Stomach (tissue), 4 donors: ENCODE data around the gene GHRL.

Source experiments
- POLR2A ChIP-seq, 4 donors: fragments of 450-650 bp; IDR thresholded peaks; one replicate each; pipeline ENCODE4 v1.6.1; 2016; ENCODE audit warnings: antibody characterized with exemption in 4 of 4, control low read depth in 2 of 4, mild to moderate bottlenecking in 1 of 4, moderate library complexity in 1 of 4
- POLR2AphosphoS5 ChIP-seq, 3 donors: sonication (generic); formaldehyde crosslinking; IDR thresholded peaks; one replicate each; pipeline ENCODE4 v1.6.1; 2016; ENCODE audit warnings: antibody characterized with exemption in 3 of 3
- TF ChIP-seq, protein P1 (sequence below), 7 experiments: fragments of 450-650 bp in 4 of 7; fragments of 200-600 bp in 3 of 7; sonication (generic) in 3 of 7; IDR thresholded peaks; one replicate each; pipeline ENCODE4 v1.5.1; 2016 to 2019; ENCODE audit warnings: antibody characterized with exemption in 7 of 7, control low read depth in 2 of 7, mild to moderate bottlenecking in 1 of 7

DNA sequence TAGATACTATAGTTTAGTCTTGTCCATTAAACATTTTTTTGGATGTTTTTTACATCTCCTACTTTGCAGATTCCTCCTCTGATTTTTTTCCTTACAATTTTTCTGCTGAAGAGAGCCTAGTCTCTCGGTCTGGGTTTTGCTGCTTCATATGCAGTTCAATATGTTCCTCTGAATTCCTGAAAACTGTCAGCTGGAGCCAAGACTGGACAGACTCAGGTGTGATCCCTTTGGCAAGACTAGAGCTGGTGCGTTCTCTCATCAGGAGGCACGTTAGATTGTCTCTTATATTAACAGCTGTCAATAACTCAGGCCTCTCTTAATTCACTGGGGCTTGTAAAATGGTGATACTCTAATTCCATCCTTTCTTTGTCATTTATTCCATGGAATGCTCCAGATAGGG lies 13.4 kb upstream of the GHRL start:
- TF ChIP-seq, protein P1, sequence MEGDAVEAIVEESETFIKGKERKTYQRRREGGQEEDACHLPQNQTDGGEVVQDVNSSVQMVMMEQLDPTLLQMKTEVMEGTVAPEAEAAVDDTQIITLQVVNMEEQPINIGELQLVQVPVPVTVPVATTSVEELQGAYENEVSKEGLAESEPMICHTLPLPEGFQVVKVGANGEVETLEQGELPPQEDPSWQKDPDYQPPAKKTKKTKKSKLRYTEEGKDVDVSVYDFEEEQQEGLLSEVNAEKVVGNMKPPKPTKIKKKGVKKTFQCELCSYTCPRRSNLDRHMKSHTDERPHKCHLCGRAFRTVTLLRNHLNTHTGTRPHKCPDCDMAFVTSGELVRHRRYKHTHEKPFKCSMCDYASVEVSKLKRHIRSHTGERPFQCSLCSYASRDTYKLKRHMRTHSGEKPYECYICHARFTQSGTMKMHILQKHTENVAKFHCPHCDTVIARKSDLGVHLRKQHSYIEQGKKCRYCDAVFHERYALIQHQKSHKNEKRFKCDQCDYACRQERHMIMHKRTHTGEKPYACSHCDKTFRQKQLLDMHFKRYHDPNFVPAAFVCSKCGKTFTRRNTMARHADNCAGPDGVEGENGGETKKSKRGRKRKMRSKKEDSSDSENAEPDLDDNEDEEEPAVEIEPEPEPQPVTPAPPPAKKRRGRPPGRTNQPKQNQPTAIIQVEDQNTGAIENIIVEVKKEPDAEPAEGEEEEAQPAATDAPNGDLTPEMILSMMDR (IDR thresholded peaks at IDR 0.05): no peak
- no peak for TF ChIP-seq POLR2A (IDR thresholded peaks at IDR 0.05)
- TF ChIP-seq POLR2AphosphoS5 (IDR thresholded peaks at IDR 0.05): no peak
